Endodermal cell (in vitro differentiated cells): ENCODE results near the gene GSK3A. TPM values are rescaled to one million over a fixed set of nuclear protein-coding genes. Genes with fewer than 3 reads are reported as not detected.

Experiments used
- DNase-seq: peaks from one replicate; pipeline ENCODE4 v3.0.0-alpha.2; 2017
- H3K27ac ChIP-seq: 2 replicates; pipeline ENCODE4 v1.5.1; 2013; ENCODE audit warnings: mild to moderate bottlenecking, low read depth, low read length, moderate library complexity
- H3K27me3 ChIP-seq: 2 replicates; pipeline ENCODE4 v1.6.1; 2013; ENCODE audit warnings: mild to moderate bottlenecking, low read length, moderate library complexity; ENCODE audit not compliant: insufficient read depth, control insufficient read depth, poor library complexity, severe bottlenecking
- H3K36me3 ChIP-seq: 2 replicates; pipeline ENCODE4 v1.7.0; 2013; ENCODE audit warnings: mild to moderate bottlenecking, low read length, moderate library complexity; ENCODE audit not compliant: control insufficient read depth, insufficient read depth
- H3K4me1 ChIP-seq: one replicate; pipeline ENCODE4 v1.7.0; 2013; ENCODE audit warnings: low read length; ENCODE audit not compliant: control insufficient read depth, insufficient read depth
- H3K4me3 ChIP-seq: 2 replicates; pipeline ENCODE4 v1.5.1; 2013; ENCODE audit warnings: mild to moderate bottlenecking, low read length, moderate library complexity
- H3K9ac ChIP-seq: 2 replicates; pipeline ENCODE4 v1.6.1; 2013; ENCODE audit warnings: mild to moderate bottlenecking, low read length, moderate library complexity; ENCODE audit not compliant: poor library complexity, severe bottlenecking; ENCODE audit errors: extremely low read depth
- H3K9me3 ChIP-seq: 2 replicates; pipeline ENCODE4 v1.6.1; 2013; ENCODE audit warnings: mild to moderate bottlenecking, low read length, moderate library complexity; ENCODE audit not compliant: control insufficient read depth
- H3K27ac Mint-ChIP-seq: 2 replicates; pipeline ENCODE4 v1.8.0; 2020; ENCODE audit warnings: mixed read lengths
- H3K27me3 Mint-ChIP-seq: 2 replicates; pipeline ENCODE4 v1.8.0; 2021; ENCODE audit warnings: mild to moderate bottlenecking, mixed read lengths; ENCODE audit not compliant: insufficient read depth
- H3K36me3 Mint-ChIP-seq: 2 replicates; pipeline ENCODE4 v1.8.0; 2020; ENCODE audit warnings: low read depth, mixed read lengths
- H3K4me1 Mint-ChIP-seq: 2 replicates; pipeline ENCODE4 v1.8.0; 2020; ENCODE audit warnings: mixed read lengths
- H3K4me3 Mint-ChIP-seq: 2 replicates; pipeline ENCODE4 v1.8.0; 2020; ENCODE audit warnings: mild to moderate bottlenecking, moderate library complexity, mixed read lengths
- H3K9me3 Mint-ChIP-seq: 2 replicates; pipeline ENCODE4 v1.8.0; 2020; ENCODE audit warnings: mild to moderate bottlenecking, mixed read lengths
- CTCF ChIP-seq: fragments of 200-600 bp; sonication (generic); conservative IDR thresholded peaks from 2 replicates; pipeline ENCODE4 v1.5.0; 2021; ENCODE audit warnings: antibody characterized with exemption, mild to moderate bottlenecking
- WGBS, 2 experiments: methylation state at CpG; one replicate each; pipeline versions ENCODE4 v1.1.5 to v1.1.7; 2013; ENCODE audit warnings: missing lambda C conversion rate in 2 of 2, mixed read lengths in 1 of 2; ENCODE audit not compliant: insufficient coverage in 1 of 2, insufficient read length in 1 of 2; 5-methylcytosine and 5-hydroxymethylcytosine counted together
- total RNA-seq, 2 donors: library from RNA; stranded (reverse); fragmentation: NEBNext Ultra II Directional in 1 of 2; extraction: Animal tissue kit (Norgen Biotek cat#: 25700) in 1 of 2; gene quantifications; 2 replicates in 1 of 2; 3 replicates in 1 of 2; pipeline ENCODE4 v1.2.1, GENCODE V29; 2021

The GSK3A gene
- total RNA-seq, 2 donors from 2014 or later = 52.6 to 55.1 TPM

DNA sequence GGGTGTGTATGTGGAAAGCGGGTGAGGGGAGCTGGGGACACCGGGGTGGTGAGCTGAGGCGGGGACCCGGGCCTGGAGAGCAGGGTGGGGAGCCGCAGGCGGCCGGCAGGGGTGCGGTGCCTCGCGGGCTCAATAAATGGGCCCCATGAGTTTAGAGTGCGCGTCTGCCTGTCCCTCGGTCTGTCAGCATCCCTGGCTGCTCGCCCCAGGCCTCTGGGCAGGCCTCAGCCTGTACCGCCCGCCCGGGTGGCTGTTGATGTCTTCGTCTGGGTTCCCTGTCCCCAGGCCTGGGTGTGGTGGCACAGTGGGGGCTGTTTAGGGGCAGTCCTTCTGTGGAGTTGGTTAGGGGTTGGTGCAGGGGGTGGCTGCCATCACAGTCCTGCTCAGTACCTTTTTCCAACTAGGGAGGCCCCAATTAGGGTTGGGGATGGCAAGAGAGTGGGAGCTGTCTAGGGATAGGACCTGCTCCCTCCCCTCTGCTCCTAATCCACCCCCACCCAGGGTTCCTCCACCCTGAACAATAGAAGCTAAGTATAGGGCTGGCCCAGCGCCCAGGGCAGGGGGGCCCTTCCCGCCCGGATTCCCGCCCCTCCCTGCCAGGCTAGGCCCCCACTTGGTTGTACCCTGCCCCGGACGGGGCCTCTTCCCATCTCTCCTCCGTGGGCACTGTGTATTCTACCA, 38.9 kb upstream of the GSK3A start:
- H3K27me3 Mint-ChIP-seq = no peaks in the 10 kb centered on the region
- DNase-seq = peak; percentile 82
- peak overlapping the region; percentile 64 for H3K27ac Mint-ChIP-seq
- H3K4me3 ChIP-seq = peak overlapping the region; percentile 67
- H3K36me3 ChIP-seq = no peaks in the 10 kb centered on the region
- H3K9ac ChIP-seq = no peak overlapping the region
- H3K9me3 Mint-ChIP-seq = no peaks in the 10 kb centered on the region
- no peak for TF ChIP-seq CTCF
- 12 to 21% methylated on average over 12 to 25 of the region's 25 CpGs for WGBS, 2 experiments
- no peak overlapping the region for H3K4me3 Mint-ChIP-seq
- H3K4me1 Mint-ChIP-seq = peaks cover 38% of the 10 kb centered on the region
- H3K27ac ChIP-seq = peak overlapping the region; percentile 77
- H3K9me3 ChIP-seq = no peaks in the 10 kb centered on the region
- no peaks in the 10 kb centered on the region for H3K27me3 ChIP-seq
- peaks cover 15% of the 10 kb centered on the region for H3K4me1 ChIP-seq
- peaks cover 4% of the 10 kb centered on the region for H3K36me3 Mint-ChIP-seq

DNA sequence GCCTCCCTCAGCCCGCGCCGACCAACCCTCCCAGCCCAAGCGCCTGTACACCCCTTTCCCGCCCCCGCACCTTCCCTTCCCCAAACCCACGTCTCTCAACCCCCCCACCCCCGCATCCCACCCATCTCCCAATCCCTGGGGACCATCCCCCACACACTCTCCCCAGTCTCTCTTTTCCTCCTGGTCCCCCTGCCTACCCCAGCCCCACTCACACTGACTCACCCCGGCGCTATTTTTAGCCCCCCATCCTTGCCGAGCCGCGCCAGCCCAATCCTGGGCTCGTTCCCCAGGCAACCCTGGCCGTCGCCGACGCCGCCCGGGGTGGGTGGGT, 38.4 kb upstream of the GSK3A start:
- no peaks in the 10 kb centered on the region for H3K27me3 Mint-ChIP-seq
- H3K36me3 Mint-ChIP-seq = peaks cover 2% of the 10 kb centered on the region
- peak overlapping the region; percentile 90 for H3K4me3 ChIP-seq
- H3K4me3 Mint-ChIP-seq = no peak overlapping the region
- H3K9me3 Mint-ChIP-seq = no peaks in the 10 kb centered on the region
- peak overlapping the region; percentile 82 for H3K27ac ChIP-seq
- H3K27ac Mint-ChIP-seq = no peak overlapping the region
- no peaks in the 10 kb centered on the region for H3K36me3 ChIP-seq
- H3K4me1 ChIP-seq = peaks cover 15% of the 10 kb centered on the region
- no peak for DNase-seq
- TF ChIP-seq CTCF = no peak
- peaks cover 33% of the 10 kb centered on the region for H3K4me1 Mint-ChIP-seq
- no peaks in the 10 kb centered on the region for H3K27me3 ChIP-seq
- no peaks in the 10 kb centered on the region for H3K9me3 ChIP-seq
- WGBS, 2 experiments = 5% methylated on average over 20 of the region's 20 CpGs; no CpG with 5 or more reads in 1 of the 2 experiments
- no peak overlapping the region for H3K9ac ChIP-seq

GRCh38 chr19:42279902-42280814, 37.8 kb upstream of the GSK3A start:
- H3K27ac ChIP-seq = peak overlapping the region; percentile 82
- Mint-ChIP-seq H3K9me3 (no peaks in the 10 kb centered on the region), H3K36me3 (peaks cover 3% of the 10 kb centered on the region), H3K27me3 (no peaks in the 10 kb centered on the region), H3K4me3 (no peak overlapping the region), H3K27ac (peak overlapping the region; percentile 81), H3K4me1 (peaks cover 30% of the 10 kb centered on the region)
- H3K27me3 ChIP-seq = no peaks in the 10 kb centered on the region
- peaks cover 15% of the 10 kb centered on the region for H3K4me1 ChIP-seq
- TF ChIP-seq CTCF = peak; percentile 98
- WGBS, 2 experiments = 0 to 2% methylated on average over 49 to 88 of the region's 89 CpGs
- peak overlapping the region; percentile 44 for H3K9ac ChIP-seq
- DNase-seq = peak; percentile 93
- H3K4me3 ChIP-seq = peak overlapping the region; percentile 90
- H3K9me3 ChIP-seq = no peaks in the 10 kb centered on the region
- peaks cover 2% of the 10 kb centered on the region for H3K36me3 ChIP-seq
